GM18511 (cell line): ENCODE measurements around the gene ROCK2.
"Not testable (repeated sequence)": the region's sequence is repeated elsewhere in the genome, so short reads cannot be mapped to it uniquely, and the experiment has no call there.

Experiments
- ATAC-seq: cut with Tn5 transposase; IDR thresholded peaks from one replicate; pipeline ENCODE4 v1.9.1; 2021; ENCODE audit warnings: mild to moderate bottlenecking, moderate library complexity; ENCODE audit not compliant: unreplicated experiment

Gene ROCK2

GRCh38 chr2:11196246-11196645 lies 148.2 kb downstream of the ROCK2 start:
- no peak for ATAC-seq

DNA sequence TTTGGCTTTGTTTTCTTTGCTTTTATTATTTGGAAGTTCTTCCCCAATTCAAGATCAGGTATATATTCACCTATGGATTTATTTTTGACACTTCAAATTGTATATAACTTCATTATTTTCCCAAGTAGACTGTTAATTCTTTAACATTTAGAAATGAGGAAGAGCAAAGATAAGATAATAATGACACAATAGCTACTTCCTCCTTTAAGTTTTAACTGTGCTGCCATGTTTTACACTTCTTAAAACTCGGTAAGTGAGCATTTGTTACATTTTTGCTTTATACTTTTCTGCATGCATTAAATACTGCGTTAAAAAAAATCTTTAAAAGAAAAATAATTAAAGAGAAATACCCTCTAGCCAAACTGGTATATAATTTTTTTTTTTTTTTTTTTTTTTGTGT lies 156.7 kb downstream of the ROCK2 start:
- ATAC-seq = no peak

DNA sequence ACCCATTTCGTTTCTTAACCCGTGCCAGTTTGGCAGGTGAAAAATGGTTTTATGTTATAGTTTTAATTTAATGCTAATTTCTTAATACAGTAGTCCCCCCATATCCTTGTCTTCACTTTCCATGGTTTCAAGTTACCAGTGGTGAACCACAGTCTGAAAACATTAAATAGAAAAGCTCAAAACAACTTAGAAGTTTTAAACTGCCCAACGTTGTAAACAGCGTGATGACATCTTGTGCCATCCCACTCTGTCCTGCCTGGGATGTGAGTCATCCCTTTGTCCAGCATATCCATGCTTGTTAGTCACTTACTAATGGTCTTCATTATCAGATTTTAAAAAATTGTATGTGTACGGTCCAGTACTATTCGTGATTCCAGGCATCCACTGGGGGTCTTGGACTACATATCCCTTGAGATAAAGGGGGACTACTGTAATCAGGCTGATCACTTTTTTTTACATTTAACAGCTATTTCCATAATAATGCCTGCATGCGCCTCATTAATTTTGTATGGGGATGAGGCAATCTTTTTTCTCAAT lies 157.3 kb downstream of the ROCK2 start:
- no peak for ATAC-seq

DNA sequence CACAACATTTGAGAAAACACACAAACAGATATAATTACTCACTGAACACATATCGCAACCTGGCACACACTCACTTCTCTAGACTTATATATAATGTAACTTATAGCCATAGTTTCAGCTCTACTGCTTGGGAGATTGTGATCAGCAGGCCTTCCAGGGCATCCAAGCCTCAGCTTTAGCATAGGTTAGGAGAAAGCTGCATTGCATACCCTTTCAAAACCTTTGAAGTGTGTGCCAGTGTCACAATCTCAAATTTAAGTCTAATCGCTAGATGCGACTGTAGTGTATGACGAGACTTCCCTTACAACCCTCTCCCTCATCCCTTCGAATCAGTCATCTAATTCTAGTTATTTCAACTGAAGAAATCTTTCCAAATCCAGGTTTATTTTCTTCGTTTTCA lies 158.3 kb downstream of the ROCK2 start:
- no peak for ATAC-seq

GRCh38 chr2:11182951-11183350 lies 161.5 kb downstream of the ROCK2 start:
- no peak for ATAC-seq

DNA sequence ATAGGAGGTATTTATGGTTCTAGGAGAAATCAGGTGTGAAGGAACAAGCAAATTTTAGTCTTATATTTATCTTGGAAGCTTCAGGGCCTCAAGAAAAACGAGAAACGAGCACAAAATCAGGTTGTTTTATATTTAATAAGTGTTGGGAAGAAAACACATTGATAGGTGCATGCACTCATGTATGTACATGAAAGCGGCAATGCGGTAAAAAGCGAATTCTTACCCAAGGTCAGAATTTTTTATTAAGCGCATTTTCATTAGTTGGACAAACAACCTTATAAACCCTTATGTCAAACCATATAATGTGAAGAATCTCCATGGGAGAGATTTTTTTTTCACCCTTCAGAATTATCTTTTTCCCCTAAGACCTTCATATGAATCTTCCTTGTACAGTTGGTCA lies 163.8 kb downstream of the ROCK2 start:
- ATAC-seq = no peak

DNA sequence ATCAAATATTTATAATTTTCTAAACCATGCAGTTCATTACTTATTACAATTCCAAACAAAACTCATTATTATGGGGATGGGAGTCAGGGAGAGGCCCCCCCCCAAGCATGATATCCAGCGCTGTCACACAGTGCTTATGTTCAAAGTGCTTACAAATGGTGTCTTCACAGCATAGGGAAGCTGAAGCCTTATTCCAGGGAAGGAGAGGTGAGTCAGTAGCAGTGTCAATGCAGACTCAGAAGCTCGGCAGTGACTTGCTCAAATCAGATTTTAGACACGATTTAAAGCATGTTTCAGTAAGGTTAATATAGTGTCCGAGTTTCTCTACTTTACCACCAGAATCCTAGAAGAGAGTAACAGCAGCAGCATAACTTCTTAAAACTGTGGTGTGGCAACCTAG lies 164.5 kb downstream of the ROCK2 start:
- ATAC-seq = no peak

- ATAC-seq = no peak
Observed at GRCh38 chr2:11179196-11179595, 165.2 kb downstream of the ROCK2 start.

DNA sequence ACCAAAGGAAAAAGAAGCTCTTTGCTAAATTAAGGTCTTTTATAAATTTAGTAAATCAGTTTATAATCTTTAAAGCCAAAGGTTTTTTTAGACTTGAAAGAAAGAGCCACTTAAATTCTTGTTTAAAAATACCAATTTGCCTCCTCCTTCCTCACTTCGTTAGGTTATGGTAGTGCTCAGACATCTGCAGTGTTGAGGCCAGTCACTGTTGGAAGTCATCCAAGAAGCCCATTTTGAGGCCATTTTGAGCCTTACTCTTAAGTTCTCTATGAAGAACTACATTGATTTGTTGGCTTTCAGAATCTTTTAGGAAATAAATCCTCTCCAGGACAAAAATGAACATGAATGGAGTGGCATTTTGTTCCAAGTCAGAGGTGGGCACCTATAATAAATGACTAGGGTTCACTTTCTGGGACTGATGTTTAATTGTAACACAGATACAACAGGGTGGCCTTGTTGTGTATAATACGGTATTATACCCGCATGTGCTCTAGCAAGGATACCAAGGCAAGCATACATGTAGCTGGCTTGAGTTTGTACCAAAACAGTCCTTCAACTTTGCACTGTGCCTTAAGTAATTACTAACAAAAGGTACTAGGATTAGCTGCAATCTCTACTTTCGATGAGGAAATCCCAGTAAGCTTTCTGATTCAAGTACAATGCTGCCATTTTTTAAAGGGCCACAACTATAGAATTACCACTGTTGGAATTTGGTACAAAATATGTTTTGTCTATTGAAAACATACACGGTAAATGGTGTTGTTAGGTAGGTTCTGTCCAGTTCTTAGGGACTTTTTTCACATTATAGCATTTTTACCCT lies 166.4 kb downstream of the ROCK2 start:
- ATAC-seq = no peak

- no peak for ATAC-seq
Observed at GRCh38 chr2:11175293-11175795, 169.1 kb downstream of the ROCK2 start.

DNA sequence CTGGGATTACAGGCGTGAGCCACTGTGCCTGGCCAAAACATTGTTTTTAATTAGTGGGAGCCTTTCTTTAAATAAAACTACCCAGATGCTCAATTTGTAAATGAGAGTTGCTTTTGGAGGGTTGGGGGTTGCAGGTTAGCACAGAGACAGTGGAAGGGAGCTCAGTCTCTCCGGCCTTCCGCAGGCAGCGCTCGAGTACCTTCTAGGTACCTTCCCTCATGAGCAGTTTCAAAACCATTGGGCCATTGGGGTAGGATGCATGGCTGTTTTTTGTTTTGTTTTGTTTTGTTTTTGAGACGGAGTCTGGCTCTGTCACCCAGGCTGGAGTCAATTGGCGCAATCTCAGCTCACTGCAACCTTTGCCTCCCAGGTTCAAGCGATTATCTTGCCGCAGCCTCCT lies 170.2 kb downstream of the ROCK2 start:
- no peak for ATAC-seq

GRCh38 chr2:11169333-11169732 lies 175.1 kb downstream of the ROCK2 start:
- no peak for ATAC-seq

GRCh38 chr2:11168488-11168887 lies 175.9 kb downstream of the ROCK2 start:
- no peak for ATAC-seq

DNA sequence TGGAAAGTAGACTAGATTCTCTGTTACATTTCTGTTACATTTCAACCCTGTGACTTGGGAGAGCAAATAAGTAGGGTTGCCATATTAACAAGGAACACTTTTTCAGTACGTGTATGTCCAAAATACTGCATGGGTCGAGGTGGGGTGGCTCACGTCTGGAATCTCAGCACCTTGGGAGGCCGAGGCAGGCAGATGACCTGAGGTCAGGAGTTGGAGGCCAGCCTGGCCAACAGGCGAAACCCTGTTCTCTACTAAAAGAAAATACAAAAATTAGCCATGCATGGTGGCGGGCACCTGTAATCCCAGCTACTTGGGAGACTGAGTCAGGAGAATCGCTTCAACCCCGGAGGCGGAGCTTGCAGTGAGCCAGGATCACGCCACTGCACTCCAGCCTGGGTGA lies 178.0 kb downstream of the ROCK2 start:
- no peak for ATAC-seq

- ATAC-seq = not testable (repeated sequence)
Observed at GRCh38 chr2:11165046-11165445, 179.4 kb downstream of the ROCK2 start.

GRCh38 chr2:11163439-11164317 lies 180.8 kb downstream of the ROCK2 start:
- ATAC-seq = no peak

DNA sequence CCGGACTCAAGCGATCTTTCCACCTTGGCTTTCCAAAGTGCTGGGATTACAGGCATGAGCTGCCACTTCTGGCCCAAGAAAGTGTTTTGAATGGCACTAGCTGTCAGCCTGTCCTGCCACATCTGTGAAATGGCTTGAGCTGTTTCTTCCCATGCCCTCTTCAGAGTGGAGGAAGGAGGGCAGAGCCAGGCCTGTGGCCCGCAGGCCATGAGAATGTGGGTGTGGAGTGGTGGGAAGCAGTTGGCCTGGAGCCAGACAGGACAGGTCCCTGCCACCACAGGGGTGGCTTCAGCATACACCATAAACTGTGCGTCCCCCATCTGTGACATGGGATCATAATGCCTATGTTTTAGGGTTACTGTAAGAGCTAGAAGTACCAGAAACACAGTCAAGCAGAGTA lies 182.7 kb downstream of the ROCK2 start:
- no peak for ATAC-seq

- ATAC-seq = peak; percentile 81
Observed at GRCh38 chr2:11160731-11161455, 183.5 kb downstream of the ROCK2 start.

DNA sequence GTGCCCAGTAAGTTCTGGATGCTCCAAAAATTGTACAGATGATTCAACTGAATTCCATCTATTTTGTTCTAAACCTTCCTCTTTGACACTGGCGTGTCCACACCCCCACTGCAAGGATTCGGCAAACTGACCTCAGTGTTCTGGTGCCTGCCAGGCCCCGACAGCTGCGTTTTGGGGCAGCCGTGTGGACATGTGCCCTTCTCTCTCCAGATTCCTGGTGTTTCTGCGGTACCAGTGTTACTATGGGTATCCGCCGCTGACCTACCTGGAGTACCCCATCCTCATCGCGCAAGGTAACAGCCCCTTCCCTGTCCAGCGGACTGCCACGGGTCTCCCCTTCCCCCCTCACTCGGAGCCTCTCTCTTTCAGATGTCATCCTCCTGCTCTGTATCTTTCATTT lies 184.2 kb downstream of the ROCK2 start:
- no peak for ATAC-seq

DNA sequence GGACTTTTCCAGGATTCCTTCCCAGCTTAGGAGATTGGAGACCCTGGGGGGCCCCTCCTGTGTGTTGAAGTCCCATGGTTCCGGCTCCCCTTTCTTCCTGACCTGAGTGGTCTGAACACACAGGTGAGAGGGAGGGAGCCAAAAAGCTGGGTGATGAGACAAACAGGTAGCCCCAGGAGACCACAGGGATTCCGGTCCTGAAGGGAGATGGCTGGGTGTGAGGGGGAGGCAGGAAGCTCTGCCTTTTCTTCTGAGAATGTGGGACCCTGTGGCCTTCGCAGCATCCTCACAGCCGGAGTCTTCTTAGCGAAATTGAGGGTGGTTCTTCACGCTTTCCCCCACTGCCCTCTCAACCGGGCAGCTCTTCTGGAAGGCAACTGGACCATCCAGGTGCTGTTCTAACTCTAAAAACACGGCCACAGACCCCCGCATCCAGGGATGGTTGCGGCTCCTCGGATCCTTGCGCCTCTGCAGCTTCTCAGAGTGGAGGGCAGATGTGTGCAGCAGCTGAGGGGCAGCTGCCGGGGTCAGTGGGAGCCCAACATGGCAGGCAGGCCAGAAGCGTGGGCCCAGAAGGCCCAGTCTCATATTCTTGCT lies 184.8 kb downstream of the ROCK2 start:
- ATAC-seq = no peak
